HCT116 (cell line): ENCODE measurements around the gene EIF3J. TPM values are rescaled to one million over a fixed set of nuclear protein-coding genes. Genes with fewer than 3 reads are reported as not detected.

ENCODE experiments used
- ATAC-seq: fragments of 200-7000 bp; cut with Tn5 transposase; 2 replicates; pipeline ENCODE4 v1.9.1; 2020; ENCODE audit warnings: mild to moderate bottlenecking, moderate library complexity
- BruUV-seq: library from RNA; stranded (reverse); fragments of 400-500 nt; replicated peaks from 2 replicates; lab custom pipeline; 2021; lab: Mats Ljungman, UMichigan
- CTCF ChIA-PET: fragments of 300-600 bp; sonication (Branson Sonifier 250); formaldehyde crosslinking; loops from one replicate; lab custom pipeline; 2021; ENCODE audit warnings: antibody characterized with exemption; lab: Charles Lee
- POLR2A ChIA-PET: fragments of 300-600, 350-600 bp; sonication (Branson Sonifier 250); formaldehyde crosslinking; loops from one replicate; lab custom pipeline; 2021; ENCODE audit warnings: antibody characterized with exemption; lab: Charles Lee
- RAD21 ChIA-PET, 2 experiments: fragments of 300-600 bp; sonication (Branson Sonifier 250); formaldehyde crosslinking; loops; one replicate each; lab custom pipeline; 2023; ENCODE audit warnings: low total read pairs in 2 of 2; ENCODE audit not compliant: uncharacterized antibody in 2 of 2, unreplicated experiment in 2 of 2, low non-redundant PET in 1 of 2; lab: Charles Lee
- DNase-seq: peaks from one replicate; pipeline ENCODE4 v3.0.0-alpha.2; 2010; ENCODE audit warnings: low read depth, low spot score
- H2AFZ ChIP-seq: fragments of 200-600 bp; shearing (Covaris generic), sonication (generic); 2 replicates; pipeline ENCODE4 v1.6.1; 2017; ENCODE audit warnings: low read depth, mixed run types, mixed read lengths, antibody characterized with exemption, low read length; ENCODE audit not compliant: poor library complexity, severe bottlenecking
- H3K27ac ChIP-seq: 2 replicates; pipeline ENCODE4 v1.5.1; 2012; ENCODE audit warnings: low read depth, low read length
- H3K27me3 ChIP-seq: fragments of 200-600 bp; sonication (generic); 2 replicates; pipeline ENCODE4 v1.6.1; 2016; ENCODE audit warnings: mixed run types, low read length, mixed read lengths; ENCODE audit not compliant: insufficient read depth
- H3K36me3 ChIP-seq, 2 experiments: fragments of 200-500 bp in 1 of 2; fragments of 200-600 bp in 1 of 2; sonication (Bioruptor generic) in 1 of 2; sonication (generic) in 1 of 2; 2 replicates each; pipeline versions ENCODE4 v1.5.1 to v1.6.1; 2014 to 2016; ENCODE audit warnings: low read length in 2 of 2, inconsistent platforms in 1 of 2, mixed read lengths in 1 of 2, mixed run types in 1 of 2; ENCODE audit not compliant: insufficient read depth in 2 of 2, control insufficient read depth in 1 of 2
- H3K4me1 ChIP-seq, 2 experiments: fragments of 200-600 bp in 1 of 2; sonication (generic) in 1 of 2; 2 replicates each; pipeline versions ENCODE4 v1.5.1 to v1.6.1; 2012 to 2017; ENCODE audit warnings: low read length in 2 of 2, inconsistent platforms in 1 of 2, mild to moderate bottlenecking in 1 of 2, mixed read lengths in 1 of 2, mixed run types in 1 of 2, moderate library complexity in 1 of 2; ENCODE audit not compliant: insufficient read depth in 2 of 2, control insufficient read depth in 1 of 2
- H3K4me2 ChIP-seq: fragments of 200-600 bp; sonication (generic); 2 replicates; pipeline ENCODE4 v1.6.1; 2017; ENCODE audit warnings: mixed run types, low read length, mixed read lengths
- H3K4me3 ChIP-seq, 2 experiments: fragments of 200-600 bp in 1 of 2; sonication (generic) in 1 of 2; replicated peaks in 1 of 2; 2 replicates each; pipeline ENCODE4 v1.5.1; 2011 to 2016; ENCODE audit warnings: low read length in 2 of 2, control low read depth in 1 of 2, low read depth in 1 of 2, mild to moderate bottlenecking in 1 of 2, mixed read lengths in 1 of 2, mixed run types in 1 of 2
- H3K79me2 ChIP-seq: fragments of 200-600 bp; sonication (generic); 2 replicates; pipeline ENCODE4 v1.6.1; 2017; ENCODE audit warnings: mild to moderate bottlenecking, mixed run types, low read length, moderate library complexity, mixed read lengths; ENCODE audit not compliant: insufficient read depth
- H3K9ac ChIP-seq: fragments of 200-600 bp; sonication (generic); 2 replicates; pipeline ENCODE4 v1.6.1; 2016; ENCODE audit warnings: low read length, mixed read lengths
- H3K9me2 ChIP-seq: fragments of 200-600 bp; sonication (generic), shearing (Covaris generic); 2 replicates; pipeline ENCODE4 v1.6.1; 2017; ENCODE audit warnings: mixed run types, mild to moderate bottlenecking, moderate library complexity; ENCODE audit not compliant: insufficient read depth
- H3K9me3 ChIP-seq, 2 experiments: fragments of 200-500 bp in 1 of 2; fragments of 200-600 bp in 1 of 2; sonication (Bioruptor generic) in 1 of 2; sonication (generic) in 1 of 2; 2 replicates each; pipeline ENCODE4 v1.6.1; 2014 to 2017; ENCODE audit warnings: low read length in 2 of 2, mixed read lengths in 2 of 2, inconsistent platforms in 1 of 2, low read depth in 1 of 2, mild to moderate bottlenecking in 1 of 2, mixed run types in 1 of 2, moderate library complexity in 1 of 2; ENCODE audit not compliant: control insufficient read depth in 1 of 2, insufficient read depth in 1 of 2
- H4K20me1 ChIP-seq: fragments of 200-600 bp; sonication (generic), shearing (Covaris generic); 2 replicates; pipeline ENCODE4 v1.6.1; 2017; ENCODE audit warnings: mixed run types, mild to moderate bottlenecking, moderate library complexity; ENCODE audit not compliant: insufficient read depth
- ATF3 ChIP-seq: IDR thresholded peaks from 2 replicates; pipeline ENCODE4 v1.6.1; 2012
- CBX3 ChIP-seq: IDR thresholded peaks from 2 replicates; pipeline ENCODE4 v1.6.1; 2012; ENCODE audit warnings: low read depth
- CEBPB ChIP-seq: IDR thresholded peaks from 2 replicates; pipeline ENCODE4 v1.6.1; 2012; ENCODE audit warnings: low read depth
- CTCF ChIP-seq, 3 experiments: fragments of 200-600 bp in 1 of 3; sonication (generic) in 1 of 3; IDR thresholded peaks in 2 of 3; conservative IDR thresholded peaks in 1 of 3; 2 replicates each; pipeline ENCODE4 v1.5.1; 2012 to 2017; ENCODE audit warnings: low read depth in 2 of 3, low read length in 2 of 3, antibody characterized with exemption in 1 of 3, borderline replicate concordance in 1 of 3, control low read depth in 1 of 3, mild to moderate bottlenecking in 1 of 3, mixed read lengths in 1 of 3, mixed run types in 1 of 3, moderate library complexity in 1 of 3; ENCODE audit not compliant: insufficient read depth in 1 of 3
- EGR1 ChIP-seq: IDR thresholded peaks from 2 replicates; pipeline ENCODE4 v1.6.1; 2012; ENCODE audit warnings: low read depth
- ELF1 ChIP-seq: IDR thresholded peaks from 2 replicates; pipeline ENCODE4 v1.6.1; 2012; ENCODE audit warnings: low read depth, borderline replicate concordance
- EZH2 ChIP-seq: fragments of 200-600 bp; sonication (generic); IDR thresholded peaks from 2 replicates; pipeline ENCODE4 v1.6.1; 2017; ENCODE audit warnings: antibody characterized with exemption, mixed run types
- EZH2phosphoT487 ChIP-seq: fragments of 200-600 bp; IDR thresholded peaks from 2 replicates; pipeline ENCODE4 v1.6.1; 2018; ENCODE audit warnings: antibody characterized with exemption, borderline replicate concordance
- FOSL1 ChIP-seq: IDR thresholded peaks from 2 replicates; pipeline ENCODE4 v1.6.1; 2012; ENCODE audit warnings: low read depth
- JUND ChIP-seq: IDR thresholded peaks from 2 replicates; pipeline ENCODE4 v1.6.1; 2012
- POLR2A ChIP-seq: IDR thresholded peaks from 2 replicates; pipeline ENCODE4 v1.7.0; 2011; ENCODE audit warnings: borderline replicate concordance; ENCODE audit not compliant: insufficient read depth, insufficient read length; ENCODE audit errors: extremely low read depth
- RAD21 ChIP-seq: IDR thresholded peaks from 2 replicates; pipeline ENCODE4 v1.6.1; 2012; ENCODE audit warnings: low read depth, mild to moderate bottlenecking
- REST ChIP-seq: IDR thresholded peaks from 2 replicates; pipeline ENCODE4 v1.6.1; 2012; ENCODE audit warnings: low read depth
- SIN3A ChIP-seq: IDR thresholded peaks from 2 replicates; pipeline ENCODE4 v1.6.1; 2012; ENCODE audit warnings: low read depth
- SRF ChIP-seq: IDR thresholded peaks from 2 replicates; pipeline ENCODE4 v1.6.1; 2012; ENCODE audit warnings: low read depth
- TCF7L2 ChIP-seq: IDR thresholded peaks from 2 replicates; pipeline ENCODE4 v1.7.0; 2011; ENCODE audit warnings: borderline replicate concordance, inconsistent platforms; ENCODE audit not compliant: insufficient read depth, insufficient read length; ENCODE audit errors: extremely low read depth
- YY1 ChIP-seq: IDR thresholded peaks from 2 replicates; pipeline ENCODE4 v1.6.1; 2011; ENCODE audit warnings: low read length, low read depth, moderate library complexity, mild to moderate bottlenecking; ENCODE audit not compliant: insufficient replicate concordance; ENCODE audit errors: extremely low read depth
- ZBTB33 ChIP-seq: IDR thresholded peaks from 2 replicates; pipeline ENCODE4 v1.6.1; 2011; ENCODE audit warnings: mild to moderate bottlenecking, low read length, moderate library complexity; ENCODE audit not compliant: insufficient replicate concordance; ENCODE audit errors: extremely low read depth
- ZFX ChIP-seq: fragments of 450-650 bp; IDR thresholded peaks from 2 replicates; pipeline ENCODE4 v1.6.1; 2017
- ZNF274 ChIP-seq: fragments of 200-500 bp; sonication (Bioruptor generic); IDR thresholded peaks from 2 replicates; pipeline ENCODE4 v1.6.1; 2014; ENCODE audit warnings: mild to moderate bottlenecking, low read depth, low read length, inconsistent platforms
- intact Hi-C: fragments of 100-400 bp; cut with micrococcal nuclease; formaldehyde crosslinking; loops from 2 replicates; pipeline ENCODE4 v1.10.0; 2022
- total RNA-seq: library from RNA; stranded (reverse); gene quantifications from one replicate; pipeline ENCODE4 v1.2.1, GENCODE V29; 2021; ENCODE audit not compliant: unreplicated experiment

The EIF3J gene
- total RNA-seq, 1 experiment from 2014 or later: 68.6 TPM

GRCh38 chr15:44516436-44516835, 20.5 kb upstream of the EIF3J start:
- TF ChIP-seq SIN3A: no peak
- TF ChIP-seq ZNF274: no peak
- TF ChIP-seq ATF3: no peak
- TF ChIP-seq SRF: no peak
- TF ChIP-seq RAD21: no peak
- TF ChIP-seq ZFX: no peak
- no peak for TF ChIP-seq EZH2
- TF ChIP-seq EZH2phosphoT487: no peak
- no peak for TF ChIP-seq TCF7L2
- no peak for TF ChIP-seq ELF1
- TF ChIP-seq REST: no peak
- no peak for TF ChIP-seq CTCF (IDR thresholded peaks at IDR 0.05 in 2 of 3, conservative IDR thresholded peaks at IDR 0.05 in 1 of 3; ENCODE audit: borderline replicate concordance in 1 of 3, insufficient read depth in 1 of 3, low read depth in 2 of 3, low read length in 2 of 3)
- no peak for TF ChIP-seq POLR2A
- no peak for TF ChIP-seq CBX3
- no peak for TF ChIP-seq YY1
- TF ChIP-seq JUND: no peak
- no peak for TF ChIP-seq CEBPB
- no peak for TF ChIP-seq EGR1
- TF ChIP-seq ZBTB33: no peak
- TF ChIP-seq FOSL1: no peak
- TF ChIP-seq, all 23 proteins: peak for 0
- H3K79me2 ChIP-seq: peaks cover 22% of the 10 kb centered on the region
- H3K4me3 ChIP-seq: no peak overlapping the region
- H3K4me1 ChIP-seq: no peaks in the 10 kb centered on the region
- H3K27ac ChIP-seq: no peak overlapping the region
- peaks cover 0 to 3% of the 10 kb centered on the region in 2 experiments; a peak in 2 of 4 replicates for H3K36me3 ChIP-seq
- no peak overlapping the region for H2AFZ ChIP-seq
- ATAC-seq: no peak
- H3K9me2 ChIP-seq: no peaks in the 10 kb centered on the region
- POLR2A ChIA-PET: no interaction called here
- CTCF ChIA-PET: no interaction called here
- intact Hi-C loops: no loop called here
- H3K9ac ChIP-seq: no peak overlapping the region
- no peaks in the 10 kb centered on the region for H3K9me3 ChIP-seq
- no TSS peak for BruUV-seq
- no peak overlapping the region for H3K4me2 ChIP-seq
- no peak for DNase-seq
- H4K20me1 ChIP-seq: no peaks in the 10 kb centered on the region
- H3K27me3 ChIP-seq: no peaks in the 10 kb centered on the region
- RAD21 ChIA-PET: no interaction called here
